ENCODE results near the gene SLC22A7. TPM values are rescaled to one million over a fixed set of nuclear protein-coding genes. Genes with fewer than 3 reads are reported as not detected.

SLC22A7 gene
- total RNA-seq, 1 donor from 2014 or later: not detected

DNA sequence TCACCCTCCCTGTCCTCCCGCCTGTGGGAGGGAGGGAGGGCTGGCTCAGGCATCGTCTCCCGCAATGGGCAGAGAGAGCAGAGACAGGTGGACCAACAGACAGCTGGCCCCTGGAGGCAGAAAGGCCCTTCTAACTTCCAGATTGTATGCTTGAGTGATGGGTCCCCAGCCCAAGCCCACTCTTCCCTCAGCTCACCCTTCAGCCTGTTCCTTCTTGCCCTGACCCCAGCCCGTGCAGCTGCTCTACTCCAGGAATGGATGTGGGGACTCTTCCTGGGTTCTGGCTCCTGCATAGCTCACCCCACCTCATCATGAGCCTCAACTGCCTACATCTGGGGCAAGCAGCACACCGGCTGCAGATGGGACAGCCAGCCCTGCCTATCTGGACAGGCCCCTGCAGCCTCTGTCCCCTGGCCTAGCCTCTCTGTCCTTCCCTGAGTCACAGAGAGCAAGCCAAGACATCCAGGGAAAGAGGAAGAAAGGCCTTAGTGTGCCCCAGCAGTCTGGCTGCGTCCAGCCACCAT is 11.5 kb upstream of the SLC22A7 start:
- Histone ChIP-seq H3K27me3 (peaks cover 24% of the 10 kb centered on the region), H3K9ac (no peak overlapping the region), H3K9me3 (ENCODE audit: low read depth) (no peaks in the 10 kb centered on the region), H3K27ac (no peak overlapping the region), H3K36me3 (no peaks in the 10 kb centered on the region), H3F3A (ENCODE audit: low read depth) (no peaks in the 10 kb centered on the region), H3K79me2 (ENCODE audit: low read depth) (no peaks in the 10 kb centered on the region), H3K4me2 (no peak overlapping the region), H3K4me3 (no peak overlapping the region), H2AFZ (replicated peaks) (peak overlapping the region; percentile 17), H4K20me1 (ENCODE audit: low read depth) (no peaks in the 10 kb centered on the region), H3K4me1 (no peaks in the 10 kb centered on the region)
- no peaks in the 10 kb centered on the region for H3K9me3 Mint-ChIP-seq
- DNase-seq (ENCODE audit: low spot score): no peak
- TF ChIP-seq EZH2 (IDR thresholded peaks at IDR 0.05) (no peak), EZH2phosphoT487 (IDR thresholded peaks at IDR 0.05) (no peak)
- TF ChIP-seq, protein P1, sequence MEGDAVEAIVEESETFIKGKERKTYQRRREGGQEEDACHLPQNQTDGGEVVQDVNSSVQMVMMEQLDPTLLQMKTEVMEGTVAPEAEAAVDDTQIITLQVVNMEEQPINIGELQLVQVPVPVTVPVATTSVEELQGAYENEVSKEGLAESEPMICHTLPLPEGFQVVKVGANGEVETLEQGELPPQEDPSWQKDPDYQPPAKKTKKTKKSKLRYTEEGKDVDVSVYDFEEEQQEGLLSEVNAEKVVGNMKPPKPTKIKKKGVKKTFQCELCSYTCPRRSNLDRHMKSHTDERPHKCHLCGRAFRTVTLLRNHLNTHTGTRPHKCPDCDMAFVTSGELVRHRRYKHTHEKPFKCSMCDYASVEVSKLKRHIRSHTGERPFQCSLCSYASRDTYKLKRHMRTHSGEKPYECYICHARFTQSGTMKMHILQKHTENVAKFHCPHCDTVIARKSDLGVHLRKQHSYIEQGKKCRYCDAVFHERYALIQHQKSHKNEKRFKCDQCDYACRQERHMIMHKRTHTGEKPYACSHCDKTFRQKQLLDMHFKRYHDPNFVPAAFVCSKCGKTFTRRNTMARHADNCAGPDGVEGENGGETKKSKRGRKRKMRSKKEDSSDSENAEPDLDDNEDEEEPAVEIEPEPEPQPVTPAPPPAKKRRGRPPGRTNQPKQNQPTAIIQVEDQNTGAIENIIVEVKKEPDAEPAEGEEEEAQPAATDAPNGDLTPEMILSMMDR (IDR thresholded peaks at IDR 0.05): no peak
- H3K36me3 Mint-ChIP-seq: peaks cover 2% of the 10 kb centered on the region
- H3K27ac Mint-ChIP-seq: peak overlapping the region; percentile 83
- peaks cover 5% of the 10 kb centered on the region for H3K27me3 Mint-ChIP-seq (ENCODE audit: insufficient read depth, low read depth)
- H3K4me1 Mint-ChIP-seq: peaks cover 12% of the 10 kb centered on the region
- H3K4me3 Mint-ChIP-seq: no peak overlapping the region

DNA sequence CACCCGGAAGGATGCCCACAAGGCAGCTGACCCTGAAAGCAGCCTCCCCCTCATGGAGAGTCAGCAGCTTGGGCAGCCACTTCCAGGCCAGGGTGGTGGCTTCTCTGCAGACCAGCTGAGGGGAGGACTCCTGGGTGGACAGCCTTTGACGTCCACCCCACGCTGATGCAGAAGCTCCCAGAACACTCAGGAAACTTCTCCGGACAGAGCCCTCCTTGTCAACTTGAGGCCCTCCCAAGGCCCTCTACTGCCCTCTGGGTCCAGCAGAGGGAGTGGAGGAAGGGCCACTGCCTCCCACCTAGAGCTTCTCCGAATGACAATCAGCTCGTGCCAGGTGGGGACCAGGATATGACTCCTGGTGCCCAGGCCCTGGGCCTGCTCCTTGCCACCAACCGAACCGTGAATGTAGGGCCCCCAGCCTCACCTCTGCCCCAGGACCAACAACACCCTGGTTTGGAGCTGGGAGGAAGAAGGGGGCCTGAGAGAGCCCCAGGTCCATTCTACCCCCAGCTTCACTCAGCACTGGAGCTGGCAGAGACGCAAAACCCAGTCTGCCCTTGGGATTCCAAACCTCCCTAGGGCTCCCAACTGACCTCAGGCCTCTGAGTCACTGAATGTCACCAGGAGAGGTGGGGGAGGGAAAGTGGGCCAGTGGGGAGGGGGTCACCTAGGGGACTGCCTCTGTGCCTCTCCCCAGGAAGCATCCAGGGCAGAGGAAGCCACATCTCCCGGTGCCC is 10.9 kb upstream of the SLC22A7 start:
- H3K9ac ChIP-seq: no peak overlapping the region
- Mint-ChIP-seq H3K27ac (peak overlapping the region; percentile 83), H3K4me3 (no peak overlapping the region), H3K9me3 (no peaks in the 10 kb centered on the region), H3K27me3 (ENCODE audit: insufficient read depth, low read depth) (peaks cover 2% of the 10 kb centered on the region), H3K36me3 (peaks cover 2% of the 10 kb centered on the region), H3K4me1 (peaks cover 8% of the 10 kb centered on the region)
- H3K79me2 ChIP-seq (ENCODE audit: low read depth): no peaks in the 10 kb centered on the region
- no peaks in the 10 kb centered on the region for H4K20me1 ChIP-seq (ENCODE audit: low read depth)
- H3K27ac ChIP-seq: no peak overlapping the region
- H3K27me3 ChIP-seq: peaks cover 24% of the 10 kb centered on the region
- H3F3A ChIP-seq (ENCODE audit: low read depth): no peaks in the 10 kb centered on the region
- H3K4me1 ChIP-seq: no peaks in the 10 kb centered on the region
- no peaks in the 10 kb centered on the region for H3K9me3 ChIP-seq (ENCODE audit: low read depth)
- no peak overlapping the region for H3K4me3 ChIP-seq
- peak overlapping the region; percentile 17 for H2AFZ ChIP-seq (replicated peaks)
- no peaks in the 10 kb centered on the region for H3K36me3 ChIP-seq
- peak; percentile 68 for DNase-seq (ENCODE audit: low spot score)
- TF ChIP-seq EZH2phosphoT487 (IDR thresholded peaks at IDR 0.05): no peak
- TF ChIP-seq, protein P1 (IDR thresholded peaks at IDR 0.05): peak; percentile 56
- no peak overlapping the region for H3K4me2 ChIP-seq

DNA sequence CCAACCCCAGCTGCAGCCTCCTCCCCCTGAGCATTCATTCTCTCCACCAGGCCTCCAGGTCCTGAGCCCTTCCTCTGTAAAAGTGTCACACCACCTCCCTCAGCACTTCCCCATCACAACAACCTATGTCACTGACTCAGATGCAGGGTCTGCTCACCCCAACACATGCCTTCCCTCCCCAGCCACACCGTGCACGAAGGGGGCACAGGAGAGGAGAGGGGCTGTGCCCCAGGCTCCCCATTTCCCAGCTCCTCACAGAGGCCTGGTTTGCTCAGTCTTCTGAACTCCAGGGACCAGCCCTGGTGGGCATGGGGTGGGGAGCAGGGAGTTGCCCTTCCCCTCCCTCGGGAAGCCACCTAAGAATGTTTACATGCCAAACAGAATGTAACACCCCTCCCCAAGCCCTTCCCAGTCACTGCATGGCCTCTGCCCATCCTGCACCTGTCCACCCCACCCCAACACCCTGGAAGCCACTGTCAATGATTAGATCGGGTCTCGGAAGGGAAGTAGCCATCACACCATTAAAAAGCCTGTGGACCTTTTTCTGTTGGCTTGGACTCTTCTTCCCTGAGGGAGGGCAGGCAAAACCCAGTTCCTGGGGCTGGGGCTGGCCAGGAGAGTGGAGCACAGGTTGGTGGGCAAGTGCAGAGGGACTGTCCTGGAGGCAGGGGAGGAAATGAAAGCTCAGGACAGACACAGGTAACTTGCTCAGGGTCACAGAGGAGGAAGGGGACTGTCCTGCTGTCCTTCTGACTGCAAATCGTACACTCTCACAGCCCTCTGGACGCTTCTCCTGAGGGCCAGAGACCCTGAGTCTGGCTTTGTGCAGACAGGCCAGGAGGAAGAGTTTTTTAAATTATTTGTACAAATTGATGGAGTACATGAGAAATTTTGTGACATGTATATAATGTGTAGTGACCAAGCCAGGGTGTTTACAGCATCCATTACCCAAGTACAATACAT is 10.1 kb upstream of the SLC22A7 start:
- Histone ChIP-seq H3K36me3 (no peaks in the 10 kb centered on the region), H3F3A (ENCODE audit: low read depth) (no peaks in the 10 kb centered on the region), H3K9ac (no peak overlapping the region), H4K20me1 (ENCODE audit: low read depth) (no peaks in the 10 kb centered on the region), H3K4me1 (no peaks in the 10 kb centered on the region), H3K79me2 (ENCODE audit: low read depth) (no peaks in the 10 kb centered on the region), H2AFZ (replicated peaks) (peak overlapping the region; percentile 17), H3K4me3 (no peak overlapping the region), H3K27ac (no peak overlapping the region), H3K4me2 (no peak overlapping the region), H3K27me3 (peaks cover 24% of the 10 kb centered on the region), H3K9me3 (ENCODE audit: low read depth) (no peaks in the 10 kb centered on the region)
- no peak overlapping the region for H3K4me3 Mint-ChIP-seq
- peak overlapping the region; percentile 63 for H3K27ac Mint-ChIP-seq
- H3K36me3 Mint-ChIP-seq: no peaks in the 10 kb centered on the region
- no peak for DNase-seq (ENCODE audit: low spot score)
- H3K9me3 Mint-ChIP-seq: no peaks in the 10 kb centered on the region
- H3K27me3 Mint-ChIP-seq (ENCODE audit: insufficient read depth, low read depth): peaks cover 1% of the 10 kb centered on the region
- TF ChIP-seq EZH2 (IDR thresholded peaks at IDR 0.05) (no peak), EZH2phosphoT487 (IDR thresholded peaks at IDR 0.05) (no peak)
- TF ChIP-seq, protein P1 (IDR thresholded peaks at IDR 0.05): no peak
- H3K4me1 Mint-ChIP-seq: peaks cover 6% of the 10 kb centered on the region

All from neural progenitor cell (in vitro differentiated cells).